Suprapubic skin (tissue), 4 donors: Measurements from ENCODE around the gene UCHL1. TPM values are rescaled to one million over a fixed set of nuclear protein-coding genes. Genes with fewer than 3 reads are reported as not detected.

ENCODE experiments used
- DNase-seq, 2 donors: peaks; one replicate each; pipeline ENCODE4 v3.0.0-alpha.2; 2019; ENCODE audit warnings: low spot score in 2 of 2
- H3K27ac ChIP-seq: fragments of 200-600 bp; sonication (generic); one replicate; pipeline ENCODE4 v1.5.1; 2019
- H3K27me3 ChIP-seq: fragments of 200-600 bp; sonication (generic); one replicate; pipeline ENCODE4 v1.5.1; 2019
- H3K36me3 ChIP-seq: fragments of 200-600 bp; sonication (generic); one replicate; pipeline ENCODE4 v1.5.1; 2019
- H3K4me1 ChIP-seq: fragments of 200-600 bp; sonication (generic); one replicate; pipeline ENCODE4 v1.5.1; 2019
- H3K4me3 ChIP-seq: fragments of 200-600 bp; sonication (generic); one replicate; pipeline ENCODE4 v1.5.1; 2019; ENCODE audit warnings: mild to moderate bottlenecking
- H3K9me3 ChIP-seq: fragments of 200-600 bp; sonication (generic); one replicate; pipeline ENCODE4 v1.5.1; 2019
- CTCF ChIP-seq, 2 donors: fragments of 200-600 bp in 1 of 2; fragments of 450-650 bp in 1 of 2; sonication (generic) in 1 of 2; IDR thresholded peaks; one replicate each; pipeline ENCODE4 v1.5.1; 2016 to 2019; ENCODE audit warnings: antibody characterized with exemption in 2 of 2, mild to moderate bottlenecking in 1 of 2, moderate library complexity in 1 of 2
- EP300 ChIP-seq: sonication (generic); formaldehyde crosslinking; IDR thresholded peaks from one replicate; pipeline ENCODE4 v1.6.1; 2017; ENCODE audit warnings: antibody characterized with exemption
- POLR2A ChIP-seq, 2 donors: fragments of 450-650 bp; IDR thresholded peaks; one replicate each; pipeline ENCODE4 v1.6.1; 2017; ENCODE audit warnings: antibody characterized with exemption in 2 of 2, mild to moderate bottlenecking in 2 of 2, moderate library complexity in 2 of 2
- POLR2AphosphoS5 ChIP-seq, 3 donors: sonication (generic); formaldehyde crosslinking; IDR thresholded peaks; one replicate each; pipeline ENCODE4 v1.6.1; 2017; ENCODE audit warnings: antibody characterized with exemption in 3 of 3
- WGBS: methylation state at CpG from one replicate; pipeline ENCODE4 v1.1.5; 2018; 5-methylcytosine and 5-hydroxymethylcytosine counted together
- total RNA-seq, 4 donors: library from RNA; depleted of rRNA; stranded (reverse); fragments of >200 nt; gene quantifications; one replicate each; pipeline ENCODE4 v1.1.0, GENCODE V29; 2016

The UCHL1 gene
- total RNA-seq, 4 donors from 2014 or later: 2.1 to 13.8 (median 4.8) TPM

- Histone ChIP-seq H3K27ac (no peak overlapping the region), H3K4me1 (peaks cover 22% of the 10 kb centered on the region), H3K27me3 (no peaks in the 10 kb centered on the region), H3K4me3 (no peak overlapping the region), H3K9me3 (no peaks in the 10 kb centered on the region), H3K36me3 (no peaks in the 10 kb centered on the region)
- DNase-seq: no peak
- WGBS: 70% methylated on average over 3 of the region's 3 CpGs
- TF ChIP-seq CTCF (IDR thresholded peaks at IDR 0.05): no peak
- no peak for TF ChIP-seq POLR2A (IDR thresholded peaks at IDR 0.05)
- no peak for TF ChIP-seq EP300
- no peak for TF ChIP-seq POLR2AphosphoS5 (IDR thresholded peaks at IDR 0.05)
Observed at GRCh38 chr4:41219421-41219950, 37.2 kb upstream of the UCHL1 start.

GRCh38 chr4:41221850-41222645 is 34.7 kb upstream of the UCHL1 start:
- 87% methylated on average over 4 of the region's 4 CpGs for WGBS
- DNase-seq: no peak
- Histone ChIP-seq H3K9me3 (no peaks in the 10 kb centered on the region), H3K27me3 (no peaks in the 10 kb centered on the region), H3K27ac (no peak overlapping the region), H3K4me3 (no peak overlapping the region), H3K36me3 (no peaks in the 10 kb centered on the region), H3K4me1 (peaks cover 3% of the 10 kb centered on the region)
- no peak for TF ChIP-seq CTCF (IDR thresholded peaks at IDR 0.05)
- TF ChIP-seq POLR2A (IDR thresholded peaks at IDR 0.05): no peak
- no peak for TF ChIP-seq EP300
- TF ChIP-seq POLR2AphosphoS5 (IDR thresholded peaks at IDR 0.05): no peak

GRCh38 chr4:41227902-41228301 is 28.8 kb upstream of the UCHL1 start:
- TF ChIP-seq POLR2AphosphoS5 (IDR thresholded peaks at IDR 0.05) (no peak), POLR2A (IDR thresholded peaks at IDR 0.05) (no peak), CTCF (IDR thresholded peaks at IDR 0.05) (no peak), EP300 (no peak)
- Histone ChIP-seq H3K36me3 (no peaks in the 10 kb centered on the region), H3K4me1 (no peaks in the 10 kb centered on the region), H3K9me3 (no peaks in the 10 kb centered on the region), H3K27ac (no peak overlapping the region), H3K27me3 (no peaks in the 10 kb centered on the region), H3K4me3 (no peak overlapping the region)
- 79% methylated on average over 4 of the region's 4 CpGs for WGBS
- DNase-seq: no peak

- TF ChIP-seq POLR2AphosphoS5 (IDR thresholded peaks at IDR 0.05) (no peak), CTCF (IDR thresholded peaks at IDR 0.05) (no peak), EP300 (no peak), POLR2A (IDR thresholded peaks at IDR 0.05) (no peak)
- 69% methylated on average over 5 of the region's 5 CpGs for WGBS
- no peaks in the 10 kb centered on the region for H3K4me1 ChIP-seq
- DNase-seq: no peak
- H3K27me3 ChIP-seq: no peaks in the 10 kb centered on the region
- no peaks in the 10 kb centered on the region for H3K9me3 ChIP-seq
- no peak overlapping the region for H3K27ac ChIP-seq
- no peak overlapping the region for H3K4me3 ChIP-seq
- H3K36me3 ChIP-seq: no peaks in the 10 kb centered on the region
Observed at GRCh38 chr4:41232406-41232805, 24.3 kb upstream of the UCHL1 start.

GRCh38 chr4:41232856-41233255 is 23.9 kb upstream of the UCHL1 start:
- WGBS: 86% methylated on average over 3 of the region's 3 CpGs
- Histone ChIP-seq H3K27ac (no peak overlapping the region), H3K27me3 (no peaks in the 10 kb centered on the region), H3K4me1 (no peaks in the 10 kb centered on the region), H3K36me3 (no peaks in the 10 kb centered on the region), H3K4me3 (no peak overlapping the region), H3K9me3 (no peaks in the 10 kb centered on the region)
- DNase-seq: no peak
- no peak for TF ChIP-seq CTCF (IDR thresholded peaks at IDR 0.05)
- TF ChIP-seq EP300: no peak
- no peak for TF ChIP-seq POLR2AphosphoS5 (IDR thresholded peaks at IDR 0.05)
- no peak for TF ChIP-seq POLR2A (IDR thresholded peaks at IDR 0.05)
